Astrocyte (in vitro differentiated cells and primary cell): ENCODE results near the gene CSTF1. TPM values are rescaled to one million over a fixed set of nuclear protein-coding genes. Genes with fewer than 3 reads are reported as not detected.

Source experiments
- DNase-seq: peaks from one replicate; pipeline ENCODE4 v3.0.0-alpha.2; 2010; ENCODE audit warnings: low read depth
- FAIRE-seq: peaks from 2 replicates; lab custom pipeline; 2011; peaks lifted over from hg19 to GRCh38; lab: Jason Lieb, UNC
- H2AFZ ChIP-seq: 2 replicates; pipeline ENCODE4 v1.6.0; 2012; ENCODE audit warnings: low read depth, low read length, inconsistent platforms
- H3K27ac ChIP-seq: 2 replicates; pipeline ENCODE4 v1.5.1; 2011; ENCODE audit warnings: low read depth, low read length, inconsistent platforms
- H3K27me3 ChIP-seq: 2 replicates; pipeline ENCODE4 v1.6.0; 2011; ENCODE audit warnings: low read length, inconsistent platforms; ENCODE audit not compliant: insufficient read depth
- H3K36me3 ChIP-seq: 2 replicates; pipeline ENCODE4 v1.5.1; 2011; ENCODE audit warnings: low read length, inconsistent platforms; ENCODE audit not compliant: insufficient read depth
- H3K4me1 ChIP-seq: 2 replicates; pipeline ENCODE4 v1.5.1; 2011; ENCODE audit warnings: low read length, inconsistent platforms; ENCODE audit not compliant: insufficient read depth
- H3K4me2 ChIP-seq: 2 replicates; pipeline ENCODE4 v1.6.0; 2012; ENCODE audit warnings: low read length, inconsistent platforms
- H3K4me3 ChIP-seq: 2 replicates; pipeline ENCODE4 v1.5.1; 2011; ENCODE audit warnings: low read depth, mild to moderate bottlenecking, low read length, inconsistent platforms; ENCODE audit not compliant: insufficient read depth
- H3K79me2 ChIP-seq: 2 replicates; pipeline ENCODE4 v1.6.0; 2012; ENCODE audit warnings: mild to moderate bottlenecking, low read length, inconsistent platforms; ENCODE audit not compliant: insufficient read depth
- H3K9ac ChIP-seq: 2 replicates; pipeline ENCODE4 v1.6.0; 2012; ENCODE audit warnings: mild to moderate bottlenecking, low read length, inconsistent platforms
- H3K9me3 ChIP-seq: 2 replicates; pipeline ENCODE4 v1.5.1; 2012; ENCODE audit warnings: low read depth, mild to moderate bottlenecking, low read length, inconsistent platforms; ENCODE audit not compliant: insufficient read depth
- H4K20me1 ChIP-seq: 2 replicates; pipeline ENCODE4 v1.6.0; 2012; ENCODE audit warnings: low read length, inconsistent platforms; ENCODE audit not compliant: insufficient read depth
- H3K27ac Mint-ChIP-seq: one replicate; pipeline ENCODE4 v1.8.0; 2021; ENCODE audit warnings: mild to moderate bottlenecking, mixed read lengths; ENCODE audit not compliant: unreplicated experiment
- H3K27me3 Mint-ChIP-seq: one replicate; pipeline ENCODE4 v1.8.0; 2021; ENCODE audit warnings: low read depth, mixed read lengths; ENCODE audit not compliant: unreplicated experiment
- H3K36me3 Mint-ChIP-seq: one replicate; pipeline ENCODE4 v1.8.0; 2021; ENCODE audit warnings: low read depth, mixed read lengths; ENCODE audit not compliant: unreplicated experiment
- H3K4me1 Mint-ChIP-seq: one replicate; pipeline ENCODE4 v1.8.0; 2021; ENCODE audit warnings: low read depth, mixed read lengths; ENCODE audit not compliant: unreplicated experiment
- H3K4me3 Mint-ChIP-seq: one replicate; pipeline ENCODE4 v1.8.0; 2021; ENCODE audit warnings: mild to moderate bottlenecking, moderate library complexity, mixed read lengths; ENCODE audit not compliant: unreplicated experiment
- H3K9me3 Mint-ChIP-seq: one replicate; pipeline ENCODE4 v1.8.0; 2021; ENCODE audit warnings: mild to moderate bottlenecking, mixed read lengths; ENCODE audit not compliant: unreplicated experiment
- CTCF ChIP-seq: IDR thresholded peaks from 2 replicates; pipeline ENCODE4 v1.5.1; 2011; ENCODE audit warnings: low read depth, mild to moderate bottlenecking, inconsistent platforms, low read length, moderate library complexity; ENCODE audit not compliant: insufficient read depth
- EZH2 ChIP-seq: IDR thresholded peaks from 2 replicates; pipeline ENCODE4 v1.6.1; 2012; ENCODE audit warnings: mild to moderate bottlenecking, low read length, inconsistent platforms; ENCODE audit not compliant: insufficient read depth
- total RNA-seq: library from RNA; stranded (reverse); gene quantifications from 2 replicates; pipeline ENCODE4 v1.2.1, GENCODE V29; 2021

Gene CSTF1
- total RNA-seq, 1 donor from 2014 or later: 30.3 TPM

- no peak for FAIRE-seq
- Histone ChIP-seq H3K4me2 (no peak overlapping the region), H3K27ac (no peak overlapping the region)
Measured at GRCh38 chr20:56424931-56425330, 32.5 kb downstream of the CSTF1 start.

GRCh38 chr20:56426026-56426425, 33.6 kb downstream of the CSTF1 start:
- Histone ChIP-seq H3K27ac (no peak overlapping the region), H3K4me1 (peaks cover 55% of the 10 kb centered on the region), H3K79me2 (peaks cover 3% of the 10 kb centered on the region)

More at GRCh38 chr20:56424931-56425330, 32.5 kb downstream of the CSTF1 start:
- peaks cover 3% of the 10 kb centered on the region for H3K79me2 ChIP-seq
- peaks cover 2% of the 10 kb centered on the region for H3K27me3 Mint-ChIP-seq
- no peaks in the 10 kb centered on the region for H3K36me3 ChIP-seq
- no peak for DNase-seq
- H3K27me3 ChIP-seq: no peaks in the 10 kb centered on the region
- H3K27ac Mint-ChIP-seq: no peak overlapping the region
- no peaks in the 10 kb centered on the region for H3K9me3 ChIP-seq
- peaks cover 51% of the 10 kb centered on the region for H3K4me1 Mint-ChIP-seq
- no peak for TF ChIP-seq EZH2
- TF ChIP-seq CTCF: no peak
- H3K4me3 Mint-ChIP-seq: no peak overlapping the region
- no peaks in the 10 kb centered on the region for H3K36me3 Mint-ChIP-seq
- no peak overlapping the region for H2AFZ ChIP-seq
- peaks cover 52% of the 10 kb centered on the region for H3K4me1 ChIP-seq
- H3K4me3 ChIP-seq: no peak overlapping the region
- no peak overlapping the region for H3K9ac ChIP-seq
- H4K20me1 ChIP-seq: no peaks in the 10 kb centered on the region
- H3K9me3 Mint-ChIP-seq: no peaks in the 10 kb centered on the region

More at GRCh38 chr20:56426026-56426425, 33.6 kb downstream of the CSTF1 start:
- Histone ChIP-seq H3K9ac (no peak overlapping the region), H2AFZ (no peak overlapping the region), H3K27me3 (no peaks in the 10 kb centered on the region), H3K4me2 (no peak overlapping the region), H4K20me1 (no peaks in the 10 kb centered on the region), H3K36me3 (no peaks in the 10 kb centered on the region), H3K4me3 (no peak overlapping the region), H3K9me3 (no peaks in the 10 kb centered on the region)
- Mint-ChIP-seq H3K4me3 (no peak overlapping the region), H3K9me3 (no peaks in the 10 kb centered on the region), H3K27ac (no peak overlapping the region), H3K27me3 (no peaks in the 10 kb centered on the region), H3K36me3 (no peaks in the 10 kb centered on the region), H3K4me1 (peaks cover 52% of the 10 kb centered on the region)
- FAIRE-seq (no peak), DNase-seq (no peak)
- TF ChIP-seq CTCF: no peak
- TF ChIP-seq EZH2: no peak
